ENCODE measurements around the gene TMEM120B. TPM values are rescaled to one million over a fixed set of nuclear protein-coding genes. Genes with fewer than 3 reads are reported as not detected.

TMEM120B gene
- total RNA-seq, 2 experiments from 2014 or later, result 12.4 to 21.5 TPM

DNA sequence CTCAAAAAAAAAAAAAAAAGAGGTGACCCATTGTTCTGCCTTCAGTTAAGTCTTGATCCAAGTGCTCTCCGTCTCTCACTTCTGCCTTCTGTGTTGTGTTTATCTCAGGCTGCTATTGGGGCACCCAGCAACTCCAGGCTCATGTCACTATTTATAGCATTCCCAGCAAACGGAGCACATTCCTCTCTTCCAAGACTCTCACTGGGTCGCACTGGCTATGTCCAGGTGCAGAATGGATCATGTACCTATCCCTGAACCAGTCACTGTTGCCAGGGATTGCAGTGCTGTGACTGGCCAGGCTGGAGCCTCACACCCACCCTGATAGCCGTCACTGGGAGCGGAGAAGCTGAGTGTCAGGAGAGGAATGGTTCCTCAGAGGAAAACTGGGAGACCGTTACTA is 49.7 kb downstream of the TMEM120B start:
- Histone ChIP-seq H2AFZ (ENCODE audit: low read length) (no peak overlapping the region), H3K79me2 (ENCODE audit: insufficient read depth, low read depth, low read length) (no peaks in the 10 kb centered on the region), H3K27ac (ENCODE audit: low read depth, low read length, poor library complexity, severe bottlenecking) (no peak overlapping the region), H3K9me2 (ENCODE audit: insufficient read depth, low read length) (no peaks in the 10 kb centered on the region), H3K4me1 (ENCODE audit: insufficient read depth, low read length, poor library complexity, severe bottlenecking) (no peaks in the 10 kb centered on the region), H3K36me3 (ENCODE audit: insufficient read depth, low read length) (peaks cover 3% of the 10 kb centered on the region), H3K4me2 (ENCODE audit: low read length) (no peak overlapping the region), H4K20me1 (ENCODE audit: insufficient read depth, low read length) (no peaks in the 10 kb centered on the region), H3K4me3 (ENCODE audit: low read depth, low read length, poor library complexity, severe bottlenecking) (no peak overlapping the region), H3K9me3 (ENCODE audit: low read length) (no peaks in the 10 kb centered on the region)
- CTCF ChIA-PET (ENCODE audit: unreplicated experiment), result no interaction called here
- POLR2A ChIA-PET, result no interaction called here
- no peak for TF ChIP-seq EZH2phosphoT487 (IDR thresholded peaks at IDR 0.05; ENCODE audit: borderline replicate concordance, low read depth, low read length)
- TF ChIP-seq, protein P1, sequence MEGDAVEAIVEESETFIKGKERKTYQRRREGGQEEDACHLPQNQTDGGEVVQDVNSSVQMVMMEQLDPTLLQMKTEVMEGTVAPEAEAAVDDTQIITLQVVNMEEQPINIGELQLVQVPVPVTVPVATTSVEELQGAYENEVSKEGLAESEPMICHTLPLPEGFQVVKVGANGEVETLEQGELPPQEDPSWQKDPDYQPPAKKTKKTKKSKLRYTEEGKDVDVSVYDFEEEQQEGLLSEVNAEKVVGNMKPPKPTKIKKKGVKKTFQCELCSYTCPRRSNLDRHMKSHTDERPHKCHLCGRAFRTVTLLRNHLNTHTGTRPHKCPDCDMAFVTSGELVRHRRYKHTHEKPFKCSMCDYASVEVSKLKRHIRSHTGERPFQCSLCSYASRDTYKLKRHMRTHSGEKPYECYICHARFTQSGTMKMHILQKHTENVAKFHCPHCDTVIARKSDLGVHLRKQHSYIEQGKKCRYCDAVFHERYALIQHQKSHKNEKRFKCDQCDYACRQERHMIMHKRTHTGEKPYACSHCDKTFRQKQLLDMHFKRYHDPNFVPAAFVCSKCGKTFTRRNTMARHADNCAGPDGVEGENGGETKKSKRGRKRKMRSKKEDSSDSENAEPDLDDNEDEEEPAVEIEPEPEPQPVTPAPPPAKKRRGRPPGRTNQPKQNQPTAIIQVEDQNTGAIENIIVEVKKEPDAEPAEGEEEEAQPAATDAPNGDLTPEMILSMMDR (conservative IDR thresholded peaks at IDR 0.05; ENCODE audit: low read length), result no peak
- intact Hi-C loops (cut with micrococcal nuclease; ENCODE audit: unreplicated experiment), result no loop called here
- no peak for DNase-seq (ENCODE audit: low spot score)
- BruUV-seq (replicated peaks), result no TSS peak

- BruUV-seq (replicated peaks), result no TSS peak
- no peak overlapping the region for H3K27ac ChIP-seq (ENCODE audit: low read depth, low read length, poor library complexity, severe bottlenecking)
Observed at GRCh38 chr12:121764808-121765207, 52.3 kb downstream of the TMEM120B start.

DNA sequence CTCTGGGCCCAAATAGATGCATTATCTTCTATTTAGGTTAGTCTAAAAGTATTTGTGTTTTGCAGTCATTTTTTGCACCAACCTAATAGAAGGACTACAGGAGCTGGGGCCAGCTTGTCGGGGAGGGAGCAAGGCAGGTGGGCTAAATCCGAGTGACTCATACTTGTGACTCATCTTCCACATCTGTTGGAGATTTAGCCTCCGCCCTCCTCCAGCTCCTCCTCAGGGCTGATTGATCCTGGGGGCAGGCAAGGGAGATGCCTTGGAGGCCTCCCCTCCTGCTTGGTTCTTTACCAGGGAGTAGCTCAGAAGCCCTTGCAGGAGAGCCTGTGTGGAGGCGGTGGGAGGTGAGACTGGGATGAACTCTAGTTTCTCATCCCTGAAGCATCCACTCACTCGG is 53.0 kb downstream of the TMEM120B start:
- Histone ChIP-seq H2AFZ (ENCODE audit: low read length) (no peak overlapping the region), H3K79me2 (ENCODE audit: insufficient read depth, low read depth, low read length) (no peaks in the 10 kb centered on the region), H3K9me2 (ENCODE audit: insufficient read depth, low read length) (no peaks in the 10 kb centered on the region), H3K4me3 (ENCODE audit: low read depth, low read length, poor library complexity, severe bottlenecking) (no peak overlapping the region), H3K9me3 (ENCODE audit: low read length) (no peaks in the 10 kb centered on the region), H3K36me3 (ENCODE audit: insufficient read depth, low read length) (peaks cover 3% of the 10 kb centered on the region), H3K27ac (ENCODE audit: low read depth, low read length, poor library complexity, severe bottlenecking) (no peak overlapping the region), H3K4me1 (ENCODE audit: insufficient read depth, low read length, poor library complexity, severe bottlenecking) (no peaks in the 10 kb centered on the region), H3K4me2 (ENCODE audit: low read length) (no peak overlapping the region), H4K20me1 (ENCODE audit: insufficient read depth, low read length) (no peaks in the 10 kb centered on the region)
- ChIA-PET CTCF (ENCODE audit: unreplicated experiment) (no interaction called here), POLR2A (interaction anchor here (0.6 kb wide), 1 partner anchor 20 kb away, joined by 4 read pairs; no protein-coding TSS in a partner anchor)
- intact Hi-C loops (cut with micrococcal nuclease; ENCODE audit: unreplicated experiment), result no loop called here
- BruUV-seq (replicated peaks), result no TSS peak
- TF ChIP-seq, protein P1 (conservative IDR thresholded peaks at IDR 0.05; ENCODE audit: low read length), result no peak
- TF ChIP-seq EZH2phosphoT487 (IDR thresholded peaks at IDR 0.05; ENCODE audit: borderline replicate concordance, low read depth, low read length), result no peak
- DNase-seq (ENCODE audit: low spot score), result no peak

More at GRCh38 chr12:121764808-121765207, 52.3 kb downstream of the TMEM120B start:
- POLR2A ChIA-PET, result interaction anchor here (0.7 to 0.9 kb wide), 4 partner anchors 182 to 1391 kb away, joined by 3 to 7 read pairs (median 3); no protein-coding TSS in a partner anchor
- H3K4me2 ChIP-seq (ENCODE audit: low read length), result no peak overlapping the region
- H3K4me1 ChIP-seq (ENCODE audit: insufficient read depth, low read length, poor library complexity, severe bottlenecking), result no peaks in the 10 kb centered on the region
- H3K79me2 ChIP-seq (ENCODE audit: insufficient read depth, low read depth, low read length), result no peaks in the 10 kb centered on the region
- CTCF ChIA-PET (ENCODE audit: unreplicated experiment), result no interaction called here
- no peak overlapping the region for H2AFZ ChIP-seq (ENCODE audit: low read length)
- H4K20me1 ChIP-seq (ENCODE audit: insufficient read depth, low read length), result no peaks in the 10 kb centered on the region
- no peaks in the 10 kb centered on the region for H3K9me3 ChIP-seq (ENCODE audit: low read length)
- no peaks in the 10 kb centered on the region for H3K9me2 ChIP-seq (ENCODE audit: insufficient read depth, low read length)
- H3K36me3 ChIP-seq (ENCODE audit: insufficient read depth, low read length), result peaks cover 3% of the 10 kb centered on the region
- intact Hi-C loops (cut with micrococcal nuclease; ENCODE audit: unreplicated experiment), result no loop called here
- no peak for DNase-seq (ENCODE audit: low spot score)
- no peak overlapping the region for H3K4me3 ChIP-seq (ENCODE audit: low read depth, low read length, poor library complexity, severe bottlenecking)
- TF ChIP-seq EZH2phosphoT487 (IDR thresholded peaks at IDR 0.05; ENCODE audit: borderline replicate concordance, low read depth, low read length), result no peak
- TF ChIP-seq, protein P1 (conservative IDR thresholded peaks at IDR 0.05; ENCODE audit: low read length), result no peak

Data from OCI-LY7 (cell line).